Stimulated activated CD4-positive, alpha-beta T cell treated with anti-CD3 and anti-CD28 coated beads, Interleukin-1b, Interleukin-23, amount 100 ng/mL, for 48 hours (primary cell): ENCODE results near the gene RNU6-9.
A peak's percentile ranks its signal among the peaks of the same experiment; 100 is the strongest.
"Not testable (repeated sequence)": the region's sequence is repeated elsewhere in the genome, so short reads cannot be mapped to it uniquely, and the experiment has no call there.

Source experiments
- DNase-seq: peaks from one replicate; pipeline ENCODE4 v3.0.0-alpha.2; 2020

RNU6-9 gene

GRCh38 chr19:878751-879561 is 14.3 kb upstream of the RNU6-9 start:
- DNase-seq = not testable (repeated sequence)

- DNase-seq = no peak
These were observed 13.4 kb upstream of the RNU6-9 start for GRCh38 chr19:879711-880438.

GRCh38 chr19:881385-882071 is 11.8 kb upstream of the RNU6-9 start:
- DNase-seq = no peak

- no peak for DNase-seq
These were observed 10.3 kb upstream of the RNU6-9 start for GRCh38 chr19:882871-883497.

- DNase-seq = no peak
These were observed 9.5 kb upstream of the RNU6-9 start for GRCh38 chr19:883661-884211.

- DNase-seq = no peak
These were observed 8.7 kb upstream of the RNU6-9 start for GRCh38 chr19:884420-885211.

- DNase-seq = no peak
These were observed 7.6 kb upstream of the RNU6-9 start for GRCh38 chr19:885536-886224.

GRCh38 chr19:887072-887471 is 6.2 kb upstream of the RNU6-9 start:
- no peak for DNase-seq

- DNase-seq = no peak
These were observed 5.7 kb upstream of the RNU6-9 start for GRCh38 chr19:887599-887998.

GRCh38 chr19:888581-889385 is 4.5 kb upstream of the RNU6-9 start:
- peak; percentile 54 for DNase-seq

- no peak for DNase-seq
These were observed 3.5 kb upstream of the RNU6-9 start for GRCh38 chr19:889662-890295.

- no peak for DNase-seq
These were observed 2.5 kb upstream of the RNU6-9 start for GRCh38 chr19:890831-891230.

GRCh38 chr19:891421-892200 is 1.7 kb upstream of the RNU6-9 start:
- not testable (repeated sequence) for DNase-seq

- no peak for DNase-seq
These were observed 916 bp upstream of the RNU6-9 start for GRCh38 chr19:892243-892893.

GRCh38 chr19:896434-896833 is 3.1 kb downstream of the RNU6-9 start:
- no peak for DNase-seq

- DNase-seq = no peak
These were observed 3.7 kb downstream of the RNU6-9 start for GRCh38 chr19:896999-897398.

- no peak for DNase-seq
These were observed 4.3 kb downstream of the RNU6-9 start for GRCh38 chr19:897442-898039.

GRCh38 chr19:898663-899062 is 5.4 kb downstream of the RNU6-9 start:
- DNase-seq = no peak
